Liver (tissue), 9 donors: ENCODE data around the gene TBX2. TPM values are rescaled to one million over a fixed set of nuclear protein-coding genes. Genes with fewer than 3 reads are reported as not detected.
"Not testable (repeated sequence)": the region's sequence is repeated elsewhere in the genome, so short reads cannot be mapped to it uniquely, and the experiment has no call there.

Experiments used
- DNase-seq: peaks from one replicate; pipeline ENCODE4 v3.0.0-alpha.2; 2017; ENCODE audit warnings: low spot score
- H3K27ac ChIP-seq, 2 donors: one replicate each; pipeline ENCODE4 v1.7.0; 2013; ENCODE audit warnings: inconsistent platforms in 2 of 2, low read length in 2 of 2, control low read depth in 1 of 2, low read depth in 1 of 2, mild to moderate bottlenecking in 1 of 2
- H3K27me3 ChIP-seq, 4 donors: one replicate each; pipeline versions ENCODE4 v1.6.1 to v1.7.0; 2013; ENCODE audit warnings: low read length in 3 of 4, inconsistent platforms in 1 of 4, mild to moderate bottlenecking in 1 of 4, moderate library complexity in 1 of 4; ENCODE audit not compliant: control insufficient read depth in 4 of 4, insufficient read depth in 4 of 4
- H3K36me3 ChIP-seq, 4 donors: one replicate each; pipeline versions ENCODE4 v1.6.1 to v1.7.0; 2013; ENCODE audit warnings: low read length in 3 of 4, mild to moderate bottlenecking in 3 of 4, low read depth in 1 of 4, moderate library complexity in 1 of 4; ENCODE audit not compliant: control insufficient read depth in 4 of 4, insufficient read depth in 3 of 4
- H3K4me1 ChIP-seq, 4 donors: one replicate each; pipeline versions ENCODE4 v1.6.1 to v1.7.0; 2013; ENCODE audit warnings: low read length in 3 of 4, mild to moderate bottlenecking in 3 of 4, moderate library complexity in 1 of 4; ENCODE audit not compliant: control insufficient read depth in 4 of 4, insufficient read depth in 4 of 4
- H3K4me3 ChIP-seq, 3 donors: one replicate each; pipeline versions ENCODE4 v1.6.1 to v1.7.0; 2013; ENCODE audit warnings: low read length in 3 of 3, control low read depth in 1 of 3, low read depth in 1 of 3, mild to moderate bottlenecking in 1 of 3
- H3K9ac ChIP-seq, 2 donors: one replicate each; pipeline ENCODE4 v1.7.0; 2013; ENCODE audit warnings: low read length in 2 of 2, mild to moderate bottlenecking in 2 of 2, moderate library complexity in 2 of 2, control low read depth in 1 of 2, low read depth in 1 of 2
- H3K9me3 ChIP-seq, 4 donors: one replicate each; pipeline versions ENCODE4 v1.6.1 to v1.7.0; 2013; ENCODE audit warnings: low read length in 3 of 4; ENCODE audit not compliant: control insufficient read depth in 4 of 4
- EGR1 ChIP-seq, 2 donors: IDR thresholded peaks; 2 replicates each; pipeline ENCODE4 v1.6.1; 2016 to 2018; ENCODE audit warnings: antibody characterized with exemption in 2 of 2, low read depth in 2 of 2
- FOXA1 ChIP-seq: IDR thresholded peaks from 2 replicates; pipeline ENCODE4 v1.6.1; 2016; ENCODE audit warnings: antibody characterized with exemption
- FOXA2 ChIP-seq: IDR thresholded peaks from 2 replicates; pipeline ENCODE4 v1.6.1; 2016; ENCODE audit warnings: antibody characterized with exemption
- GABPA ChIP-seq, 2 donors: IDR thresholded peaks in 1 of 2; conservative IDR thresholded peaks in 1 of 2; 2 replicates each; pipeline ENCODE4 v1.6.1; 2016; ENCODE audit warnings: antibody characterized with exemption in 2 of 2, mild to moderate bottlenecking in 1 of 2, moderate library complexity in 1 of 2
- HNF4G ChIP-seq: IDR thresholded peaks from 2 replicates; pipeline ENCODE4 v1.6.1; 2016; ENCODE audit warnings: antibody characterized with exemption
- JUND ChIP-seq, 2 donors: IDR thresholded peaks; 2 replicates each; pipeline ENCODE4 v1.6.1; 2016; ENCODE audit warnings: antibody characterized with exemption in 2 of 2
- NR2F2 ChIP-seq: IDR thresholded peaks from 2 replicates; pipeline ENCODE4 v1.6.1; 2016; ENCODE audit warnings: antibody characterized with exemption
- RAD21 ChIP-seq, 2 donors: IDR thresholded peaks; 2 replicates each; pipeline ENCODE4 v1.6.1; 2016; ENCODE audit warnings: antibody characterized with exemption in 2 of 2, mild to moderate bottlenecking in 2 of 2
- RXRA ChIP-seq, 2 donors: IDR thresholded peaks; 2 replicates each; pipeline ENCODE4 v1.6.1; 2017 to 2018; ENCODE audit warnings: antibody characterized with exemption in 2 of 2, mild to moderate bottlenecking in 1 of 2
- SP1 ChIP-seq: IDR thresholded peaks from 2 replicates; pipeline ENCODE4 v1.6.1; 2018; ENCODE audit warnings: antibody characterized with exemption, mild to moderate bottlenecking
- TAF1 ChIP-seq: conservative IDR thresholded peaks from 2 replicates; pipeline ENCODE4 v1.6.1; 2016; ENCODE audit warnings: antibody characterized with exemption, mild to moderate bottlenecking
- YY1 ChIP-seq: IDR thresholded peaks from 2 replicates; pipeline ENCODE4 v1.6.1; 2016; ENCODE audit warnings: antibody characterized with exemption, mild to moderate bottlenecking
- WGBS: extraction: QIAGEN DNeasy Blood & Tissue Kit; methylation state at CpG from one replicate; pipeline ENCODE4 v1.1.7; 2013; 5-methylcytosine and 5-hydroxymethylcytosine counted together
- polyA plus RNA-seq, 2 donors: library from polyadenylated mRNA; stranded (reverse) in 1 of 2; unstranded in 1 of 2; fragments of 200-250 nt in 1 of 2; fragments of >200 nt in 1 of 2; fragmentation: Nextera tagmentation in 1 of 2; extraction: Ambion mirVana in 1 of 2; gene quantifications; one replicate each; pipeline versions ENCODE4 v1.2.1 to v1.2.3, GENCODE V29; 2013 to 2015
- total RNA-seq, 2 donors: library from RNA; depleted of rRNA; stranded (reverse); fragments of >200 nt; gene quantifications; one replicate each; pipeline ENCODE4 v1.2.3, GENCODE V29; 2014
- TF ChIP-seq, protein P1 (sequence below): fragments of 150-350 bp; IDR thresholded peaks from 2 replicates; pipeline ENCODE4 v1.5.1; 2017; ENCODE audit warnings: improper control_type of control experiment, low read depth, low read length; ENCODE audit not compliant: missing input control
- TF ChIP-seq, protein P2 (sequence below): IDR thresholded peaks from 2 replicates; pipeline ENCODE4 v1.6.1; 2016; ENCODE audit warnings: antibody characterized with exemption, mild to moderate bottlenecking
- TF ChIP-seq, protein P3 (sequence below): IDR thresholded peaks from 2 replicates; pipeline ENCODE4 v1.6.1; 2016; ENCODE audit warnings: antibody characterized with exemption
- TF ChIP-seq, protein P4 (sequence below): IDR thresholded peaks from 2 replicates; pipeline ENCODE4 v1.6.1; 2016; ENCODE audit warnings: antibody characterized with exemption
- donor health status: healthy.
- donor health status: healthy.
- donor health status: healthy.
- donor health status: healthy.
- donor health status: healthy.

TBX2 gene
- total and polyA plus RNA-seq, 4 donors: 0.85 to 3.1 (median 2.5) TPM

DNA sequence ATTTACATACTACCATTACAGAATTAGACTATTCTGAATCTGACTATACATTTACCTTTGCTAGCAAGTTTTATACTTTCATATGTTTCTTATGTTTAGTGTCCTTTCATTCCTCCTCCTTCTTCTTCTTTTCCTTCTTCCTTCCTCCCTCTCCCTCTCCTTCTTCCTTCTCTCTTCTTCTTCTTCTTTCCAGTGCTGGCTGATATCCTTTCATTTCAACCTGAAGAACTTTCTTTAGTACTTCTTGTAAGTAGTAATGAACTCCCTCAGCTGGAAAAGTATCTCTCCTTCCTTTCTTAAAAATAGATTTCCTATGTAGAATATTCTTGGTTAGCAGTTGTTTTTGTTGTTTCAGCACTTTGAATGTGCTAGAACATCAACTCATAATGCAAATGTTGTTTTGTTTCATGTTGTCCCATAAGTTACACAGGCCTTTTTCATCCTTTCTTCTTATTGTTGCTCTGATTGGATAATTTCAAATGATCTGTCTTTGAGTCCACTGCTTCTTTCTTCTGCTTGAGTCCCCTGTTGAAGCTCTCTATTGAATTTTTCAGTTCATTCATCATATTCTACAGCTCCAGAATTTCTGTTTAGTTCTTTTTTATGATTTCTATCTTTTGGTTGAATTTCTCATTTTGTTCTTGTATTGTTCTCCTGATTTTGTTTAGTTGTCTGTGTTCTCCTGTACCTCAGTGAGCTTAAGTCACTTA lies 37.5 kb downstream of the TBX2 start:
- H3K27ac ChIP-seq: no peak overlapping the region
- H3K9me3 ChIP-seq: peaks cover 0 to 15% (median 1%) of the 10 kb centered on the region in 4 donors
- TF ChIP-seq RXRA (IDR thresholded peaks at IDR 0.05): no peak
- TF ChIP-seq GABPA (IDR thresholded peaks at IDR 0.05 in 1 of 2, conservative IDR thresholded peaks at IDR 0.05 in 1 of 2): no peak
- TF ChIP-seq FOXA2: no peak
- TF ChIP-seq FOXA1: no peak
- no peak for TF ChIP-seq NR2F2
- TF ChIP-seq EGR1 (IDR thresholded peaks at IDR 0.05; ENCODE audit: low read depth in 2 of 2): no peak
- TF ChIP-seq TAF1: no peak
- TF ChIP-seq, protein P1, sequence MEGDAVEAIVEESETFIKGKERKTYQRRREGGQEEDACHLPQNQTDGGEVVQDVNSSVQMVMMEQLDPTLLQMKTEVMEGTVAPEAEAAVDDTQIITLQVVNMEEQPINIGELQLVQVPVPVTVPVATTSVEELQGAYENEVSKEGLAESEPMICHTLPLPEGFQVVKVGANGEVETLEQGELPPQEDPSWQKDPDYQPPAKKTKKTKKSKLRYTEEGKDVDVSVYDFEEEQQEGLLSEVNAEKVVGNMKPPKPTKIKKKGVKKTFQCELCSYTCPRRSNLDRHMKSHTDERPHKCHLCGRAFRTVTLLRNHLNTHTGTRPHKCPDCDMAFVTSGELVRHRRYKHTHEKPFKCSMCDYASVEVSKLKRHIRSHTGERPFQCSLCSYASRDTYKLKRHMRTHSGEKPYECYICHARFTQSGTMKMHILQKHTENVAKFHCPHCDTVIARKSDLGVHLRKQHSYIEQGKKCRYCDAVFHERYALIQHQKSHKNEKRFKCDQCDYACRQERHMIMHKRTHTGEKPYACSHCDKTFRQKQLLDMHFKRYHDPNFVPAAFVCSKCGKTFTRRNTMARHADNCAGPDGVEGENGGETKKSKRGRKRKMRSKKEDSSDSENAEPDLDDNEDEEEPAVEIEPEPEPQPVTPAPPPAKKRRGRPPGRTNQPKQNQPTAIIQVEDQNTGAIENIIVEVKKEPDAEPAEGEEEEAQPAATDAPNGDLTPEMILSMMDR: no peak
- TF ChIP-seq, protein P2, sequence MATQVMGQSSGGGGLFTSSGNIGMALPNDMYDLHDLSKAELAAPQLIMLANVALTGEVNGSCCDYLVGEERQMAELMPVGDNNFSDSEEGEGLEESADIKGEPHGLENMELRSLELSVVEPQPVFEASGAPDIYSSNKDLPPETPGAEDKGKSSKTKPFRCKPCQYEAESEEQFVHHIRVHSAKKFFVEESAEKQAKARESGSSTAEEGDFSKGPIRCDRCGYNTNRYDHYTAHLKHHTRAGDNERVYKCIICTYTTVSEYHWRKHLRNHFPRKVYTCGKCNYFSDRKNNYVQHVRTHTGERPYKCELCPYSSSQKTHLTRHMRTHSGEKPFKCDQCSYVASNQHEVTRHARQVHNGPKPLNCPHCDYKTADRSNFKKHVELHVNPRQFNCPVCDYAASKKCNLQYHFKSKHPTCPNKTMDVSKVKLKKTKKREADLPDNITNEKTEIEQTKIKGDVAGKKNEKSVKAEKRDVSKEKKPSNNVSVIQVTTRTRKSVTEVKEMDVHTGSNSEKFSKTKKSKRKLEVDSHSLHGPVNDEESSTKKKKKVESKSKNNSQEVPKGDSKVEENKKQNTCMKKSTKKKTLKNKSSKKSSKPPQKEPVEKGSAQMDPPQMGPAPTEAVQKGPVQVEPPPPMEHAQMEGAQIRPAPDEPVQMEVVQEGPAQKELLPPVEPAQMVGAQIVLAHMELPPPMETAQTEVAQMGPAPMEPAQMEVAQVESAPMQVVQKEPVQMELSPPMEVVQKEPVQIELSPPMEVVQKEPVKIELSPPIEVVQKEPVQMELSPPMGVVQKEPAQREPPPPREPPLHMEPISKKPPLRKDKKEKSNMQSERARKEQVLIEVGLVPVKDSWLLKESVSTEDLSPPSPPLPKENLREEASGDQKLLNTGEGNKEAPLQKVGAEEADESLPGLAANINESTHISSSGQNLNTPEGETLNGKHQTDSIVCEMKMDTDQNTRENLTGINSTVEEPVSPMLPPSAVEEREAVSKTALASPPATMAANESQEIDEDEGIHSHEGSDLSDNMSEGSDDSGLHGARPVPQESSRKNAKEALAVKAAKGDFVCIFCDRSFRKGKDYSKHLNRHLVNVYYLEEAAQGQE: no peak
- no peak for TF ChIP-seq SP1
- TF ChIP-seq, protein P3, sequence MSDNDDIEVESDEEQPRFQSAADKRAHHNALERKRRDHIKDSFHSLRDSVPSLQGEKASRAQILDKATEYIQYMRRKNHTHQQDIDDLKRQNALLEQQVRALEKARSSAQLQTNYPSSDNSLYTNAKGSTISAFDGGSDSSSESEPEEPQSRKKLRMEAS: no peak
- TF ChIP-seq JUND (IDR thresholded peaks at IDR 0.05): no peak
- TF ChIP-seq RAD21 (IDR thresholded peaks at IDR 0.05): no peak
- no peak for TF ChIP-seq YY1
- no peak overlapping the region for H3K9ac ChIP-seq
- H3K4me3 ChIP-seq: no peak overlapping the region
- H3K36me3 ChIP-seq: no peaks in the 10 kb centered on the region
- H3K27me3 ChIP-seq: no peaks in the 10 kb centered on the region
- no peaks in the 10 kb centered on the region for H3K4me1 ChIP-seq
- DNase-seq: no peak

DNA sequence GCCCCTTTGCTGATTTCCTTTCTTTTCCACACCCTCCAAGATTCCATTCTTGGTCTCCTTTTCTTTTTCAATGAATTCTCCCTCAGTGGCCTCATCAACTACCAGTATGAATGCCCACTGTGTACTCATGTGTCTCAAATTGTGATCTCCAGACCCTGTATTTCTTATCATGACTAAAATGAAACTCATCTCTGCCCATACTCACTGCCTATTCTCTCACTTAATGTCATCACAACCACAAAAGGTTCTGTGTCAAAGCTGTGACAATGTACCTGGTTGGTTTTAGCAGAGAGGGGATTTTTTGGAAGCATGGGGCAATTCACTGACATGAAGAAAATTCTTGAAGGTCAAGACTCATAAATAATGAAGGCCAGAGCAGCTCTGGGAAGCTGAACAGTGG lies 41.1 kb downstream of the TBX2 start:
- H3K4me1 ChIP-seq: no peaks in the 10 kb centered on the region
- no peak overlapping the region for H3K4me3 ChIP-seq
- no peak for DNase-seq
- H3K27me3 ChIP-seq: peaks cover 0 to 3% (median 0%) of the 10 kb centered on the region in 4 donors
- no peak overlapping the region for H3K27ac ChIP-seq
- no peak overlapping the region for H3K9ac ChIP-seq
- peaks cover 0 to 10% (median 1%) of the 10 kb centered on the region in 4 donors for H3K9me3 ChIP-seq
- H3K36me3 ChIP-seq: no peaks in the 10 kb centered on the region
- no peak for TF ChIP-seq RAD21 (IDR thresholded peaks at IDR 0.05)
- TF ChIP-seq, protein P4, sequence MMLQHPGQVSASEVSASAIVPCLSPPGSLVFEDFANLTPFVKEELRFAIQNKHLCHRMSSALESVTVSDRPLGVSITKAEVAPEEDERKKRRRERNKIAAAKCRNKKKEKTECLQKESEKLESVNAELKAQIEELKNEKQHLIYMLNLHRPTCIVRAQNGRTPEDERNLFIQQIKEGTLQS: no peak
- no peak for TF ChIP-seq HNF4G
- TF ChIP-seq FOXA2: no peak
- TF ChIP-seq NR2F2: no peak
- no peak for TF ChIP-seq SP1
- TF ChIP-seq, protein P2: no peak
- no peak for TF ChIP-seq YY1
- no peak for TF ChIP-seq JUND (IDR thresholded peaks at IDR 0.05)
- no peak for TF ChIP-seq RXRA (IDR thresholded peaks at IDR 0.05)
- no peak for TF ChIP-seq GABPA (IDR thresholded peaks at IDR 0.05 in 1 of 2, conservative IDR thresholded peaks at IDR 0.05 in 1 of 2)

DNA sequence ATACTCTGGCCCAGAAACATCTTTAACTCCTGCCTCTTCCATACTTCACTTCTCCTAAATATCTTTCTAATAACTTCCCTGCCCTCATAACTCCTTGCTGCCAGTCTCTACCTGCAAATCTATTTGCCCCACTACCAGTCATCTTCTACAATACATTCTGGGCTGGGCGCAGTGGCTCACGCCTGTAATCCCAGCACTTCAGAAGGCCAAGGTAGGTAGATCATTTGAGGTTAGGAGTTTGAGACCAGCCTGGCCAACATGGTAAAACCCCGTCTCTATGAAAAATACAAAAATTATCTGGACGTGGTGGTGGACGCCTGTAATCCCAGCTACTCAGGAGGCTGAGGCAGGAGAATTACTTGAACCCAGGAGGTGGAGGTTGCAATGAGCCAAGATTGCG lies 41.9 kb downstream of the TBX2 start:
- not testable (repeated sequence) for H3K9ac ChIP-seq, H3K9me3 ChIP-seq, H3K36me3 ChIP-seq, DNase-seq, H3K27me3 ChIP-seq, H3K4me3 ChIP-seq, H3K27ac ChIP-seq, H3K4me1 ChIP-seq
- 93% methylated on average over 6 of the region's 6 CpGs for WGBS
